HL-60 (cell line): Measurements from ENCODE around the gene MAP3K4.

Experiments
- DNase-seq, 2 experiments: peaks; one replicate each; pipeline ENCODE4 v3.0.0-alpha.2; 2010 to 2020; ENCODE audit warnings: low read depth in 1 of 2, low spot score in 1 of 2
- H3K27ac ChIP-seq: fragments of 250-450 bp; sonication (Bioruptor Pico); replicated peaks from 2 replicates; pipeline ENCODE4 v1.5.1; 2020; ENCODE audit warnings: mild to moderate bottlenecking, moderate library complexity
- H3K27me3 ChIP-seq: fragments of 250-450 bp; sonication (Bioruptor Pico); 2 replicates; pipeline ENCODE4 v1.5.1; 2021; ENCODE audit warnings: mild to moderate bottlenecking, moderate library complexity; ENCODE audit not compliant: insufficient read depth, poor library complexity, severe bottlenecking
- H3K4me3 ChIP-seq: replicated peaks from 2 replicates; pipeline ENCODE4 v1.5.1; 2011; ENCODE audit warnings: mild to moderate bottlenecking, control low read depth, low read length; ENCODE audit not compliant: insufficient read depth
- GABPA ChIP-seq: IDR thresholded peaks from 2 replicates; pipeline ENCODE4 v1.6.1; 2012; ENCODE audit warnings: low read depth
- POLR2AphosphoS5 ChIP-seq: IDR thresholded peaks from 2 replicates; pipeline ENCODE4 v1.6.1; 2012; ENCODE audit warnings: low read depth
- SPI1 ChIP-seq: IDR thresholded peaks from 2 replicates; pipeline ENCODE4 v1.6.1; 2012; ENCODE audit warnings: low read depth, mild to moderate bottlenecking, borderline replicate concordance
- TF ChIP-seq, protein P1 (sequence below): IDR thresholded peaks from one replicate; pipeline ENCODE4 v1.5.1; 2011; ENCODE audit warnings: low read length, control low read depth, inconsistent platforms; ENCODE audit not compliant: insufficient read depth
- TF ChIP-seq, protein P2 (sequence below): IDR thresholded peaks from 2 replicates; pipeline ENCODE4 v1.6.1; 2012; ENCODE audit warnings: low read depth; ENCODE audit not compliant: insufficient replicate concordance

The MAP3K4 gene

DNA sequence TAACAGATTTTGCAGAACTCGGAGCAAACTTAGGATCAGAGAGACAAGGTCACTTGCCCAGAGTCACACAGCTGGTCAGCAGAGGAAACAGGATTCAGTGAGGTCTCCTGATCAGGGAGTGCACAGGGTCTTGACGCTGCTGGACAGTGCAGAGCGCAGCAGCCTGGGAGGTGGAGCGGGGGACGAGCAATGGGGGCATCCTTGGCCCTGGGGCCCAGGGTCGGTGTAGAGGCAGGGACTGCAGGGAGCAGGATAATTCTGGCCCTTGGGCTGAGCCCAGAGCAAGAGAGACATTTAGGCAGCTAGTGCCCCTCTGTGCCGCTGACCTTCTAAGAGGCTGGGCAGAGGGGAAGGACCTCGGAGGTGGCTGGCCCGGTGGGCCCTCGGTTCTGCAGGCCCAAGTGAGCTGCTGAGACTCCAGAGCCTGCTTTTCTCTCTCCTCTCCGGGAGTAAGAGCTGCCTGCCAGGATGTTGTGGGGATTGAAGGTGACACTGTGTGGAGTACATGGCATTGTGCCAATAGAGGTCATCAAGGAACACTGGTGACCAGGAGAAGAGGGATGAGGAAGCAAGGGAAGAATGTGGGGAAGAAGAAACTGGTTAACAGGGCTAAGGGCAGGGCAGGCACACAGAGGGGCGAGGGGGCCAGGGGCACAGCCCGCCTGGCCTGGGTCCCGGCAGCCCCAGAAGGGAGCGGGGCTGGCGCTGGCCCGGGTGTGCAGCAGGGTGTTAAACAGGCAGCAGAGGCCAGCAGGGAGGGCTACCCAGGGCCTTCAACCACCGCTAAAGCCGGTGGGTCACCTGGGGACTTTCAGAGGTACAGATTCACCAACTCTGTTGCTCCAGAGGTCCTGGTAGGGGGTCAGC is 160.3 kb downstream of the MAP3K4 start:
- Histone ChIP-seq H3K27ac (no peak overlapping the region), H3K4me3 (no peak overlapping the region), H3K27me3 (no peaks in the 10 kb centered on the region)
- no peak for TF ChIP-seq SPI1
- no peak for TF ChIP-seq GABPA
- TF ChIP-seq POLR2AphosphoS5 = no peak
- TF ChIP-seq, protein P1, sequence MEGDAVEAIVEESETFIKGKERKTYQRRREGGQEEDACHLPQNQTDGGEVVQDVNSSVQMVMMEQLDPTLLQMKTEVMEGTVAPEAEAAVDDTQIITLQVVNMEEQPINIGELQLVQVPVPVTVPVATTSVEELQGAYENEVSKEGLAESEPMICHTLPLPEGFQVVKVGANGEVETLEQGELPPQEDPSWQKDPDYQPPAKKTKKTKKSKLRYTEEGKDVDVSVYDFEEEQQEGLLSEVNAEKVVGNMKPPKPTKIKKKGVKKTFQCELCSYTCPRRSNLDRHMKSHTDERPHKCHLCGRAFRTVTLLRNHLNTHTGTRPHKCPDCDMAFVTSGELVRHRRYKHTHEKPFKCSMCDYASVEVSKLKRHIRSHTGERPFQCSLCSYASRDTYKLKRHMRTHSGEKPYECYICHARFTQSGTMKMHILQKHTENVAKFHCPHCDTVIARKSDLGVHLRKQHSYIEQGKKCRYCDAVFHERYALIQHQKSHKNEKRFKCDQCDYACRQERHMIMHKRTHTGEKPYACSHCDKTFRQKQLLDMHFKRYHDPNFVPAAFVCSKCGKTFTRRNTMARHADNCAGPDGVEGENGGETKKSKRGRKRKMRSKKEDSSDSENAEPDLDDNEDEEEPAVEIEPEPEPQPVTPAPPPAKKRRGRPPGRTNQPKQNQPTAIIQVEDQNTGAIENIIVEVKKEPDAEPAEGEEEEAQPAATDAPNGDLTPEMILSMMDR = no peak
- TF ChIP-seq, protein P2, sequence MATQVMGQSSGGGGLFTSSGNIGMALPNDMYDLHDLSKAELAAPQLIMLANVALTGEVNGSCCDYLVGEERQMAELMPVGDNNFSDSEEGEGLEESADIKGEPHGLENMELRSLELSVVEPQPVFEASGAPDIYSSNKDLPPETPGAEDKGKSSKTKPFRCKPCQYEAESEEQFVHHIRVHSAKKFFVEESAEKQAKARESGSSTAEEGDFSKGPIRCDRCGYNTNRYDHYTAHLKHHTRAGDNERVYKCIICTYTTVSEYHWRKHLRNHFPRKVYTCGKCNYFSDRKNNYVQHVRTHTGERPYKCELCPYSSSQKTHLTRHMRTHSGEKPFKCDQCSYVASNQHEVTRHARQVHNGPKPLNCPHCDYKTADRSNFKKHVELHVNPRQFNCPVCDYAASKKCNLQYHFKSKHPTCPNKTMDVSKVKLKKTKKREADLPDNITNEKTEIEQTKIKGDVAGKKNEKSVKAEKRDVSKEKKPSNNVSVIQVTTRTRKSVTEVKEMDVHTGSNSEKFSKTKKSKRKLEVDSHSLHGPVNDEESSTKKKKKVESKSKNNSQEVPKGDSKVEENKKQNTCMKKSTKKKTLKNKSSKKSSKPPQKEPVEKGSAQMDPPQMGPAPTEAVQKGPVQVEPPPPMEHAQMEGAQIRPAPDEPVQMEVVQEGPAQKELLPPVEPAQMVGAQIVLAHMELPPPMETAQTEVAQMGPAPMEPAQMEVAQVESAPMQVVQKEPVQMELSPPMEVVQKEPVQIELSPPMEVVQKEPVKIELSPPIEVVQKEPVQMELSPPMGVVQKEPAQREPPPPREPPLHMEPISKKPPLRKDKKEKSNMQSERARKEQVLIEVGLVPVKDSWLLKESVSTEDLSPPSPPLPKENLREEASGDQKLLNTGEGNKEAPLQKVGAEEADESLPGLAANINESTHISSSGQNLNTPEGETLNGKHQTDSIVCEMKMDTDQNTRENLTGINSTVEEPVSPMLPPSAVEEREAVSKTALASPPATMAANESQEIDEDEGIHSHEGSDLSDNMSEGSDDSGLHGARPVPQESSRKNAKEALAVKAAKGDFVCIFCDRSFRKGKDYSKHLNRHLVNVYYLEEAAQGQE = no peak
- no peak for DNase-seq

DNA sequence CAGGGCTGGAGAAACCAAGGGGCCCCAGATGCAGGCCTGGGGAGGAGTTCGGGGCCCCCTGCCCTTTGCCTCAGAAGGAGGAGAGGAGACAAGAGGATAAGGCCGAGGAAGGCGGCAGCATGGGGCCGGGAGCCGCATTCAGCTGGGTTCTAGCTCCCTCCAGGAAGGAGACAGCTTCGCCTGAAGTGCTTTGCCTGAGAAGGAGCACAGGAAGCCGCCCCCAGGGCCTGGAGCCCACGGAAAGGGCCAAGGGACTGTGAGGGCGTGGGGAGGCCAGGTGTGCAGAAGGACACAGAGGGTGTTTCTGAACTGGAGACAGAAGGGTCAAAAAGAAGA is 160.9 kb downstream of the MAP3K4 start:
- no peak overlapping the region for H3K4me3 ChIP-seq
- H3K27me3 ChIP-seq = no peaks in the 10 kb centered on the region
- no peak overlapping the region for H3K27ac ChIP-seq
- TF ChIP-seq GABPA = no peak
- TF ChIP-seq POLR2AphosphoS5 = no peak
- TF ChIP-seq, protein P2 = no peak
- TF ChIP-seq, protein P1 = no peak
- no peak for TF ChIP-seq SPI1
- DNase-seq = no peak

DNA sequence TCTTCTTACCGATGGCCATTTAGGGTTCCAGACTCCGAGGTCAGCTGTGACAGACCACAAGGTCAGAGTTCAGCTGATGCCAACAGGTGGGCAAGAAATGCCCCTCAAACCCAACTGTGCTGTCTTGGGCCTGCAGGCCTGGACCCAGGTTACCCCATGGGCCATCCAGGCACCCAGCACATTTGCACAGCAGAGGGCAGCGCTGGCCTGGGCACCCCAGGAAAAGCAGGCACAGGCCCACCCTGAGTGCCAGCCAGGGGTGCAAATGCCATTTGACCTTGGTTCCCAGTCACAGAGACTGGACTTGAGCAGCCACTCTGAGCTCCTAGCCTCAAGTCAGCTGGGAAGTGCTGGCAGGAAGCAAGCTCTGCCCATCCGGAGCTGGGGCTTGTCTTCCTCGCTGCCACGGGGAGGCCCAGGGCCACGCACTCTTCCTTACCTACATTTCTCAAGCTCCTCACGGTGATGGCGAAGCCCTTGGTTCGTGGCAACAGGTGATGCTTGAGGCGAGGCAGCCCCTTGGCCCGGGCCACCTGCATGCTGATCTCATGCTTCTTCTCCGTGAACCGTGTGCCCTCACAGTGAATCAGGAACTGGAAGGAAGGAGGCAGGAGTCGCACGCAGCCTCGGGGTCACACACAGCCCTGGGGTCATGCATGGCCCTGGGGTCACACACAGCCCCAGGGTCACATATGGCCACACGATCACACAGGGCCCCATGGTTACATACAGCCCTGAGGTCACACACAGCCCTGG is 161.5 kb downstream of the MAP3K4 start:
- no peak for DNase-seq
- TF ChIP-seq POLR2AphosphoS5 = no peak
- no peak overlapping the region for H3K4me3 ChIP-seq
- H3K27ac ChIP-seq = no peak overlapping the region
- H3K27me3 ChIP-seq = no peaks in the 10 kb centered on the region

DNA sequence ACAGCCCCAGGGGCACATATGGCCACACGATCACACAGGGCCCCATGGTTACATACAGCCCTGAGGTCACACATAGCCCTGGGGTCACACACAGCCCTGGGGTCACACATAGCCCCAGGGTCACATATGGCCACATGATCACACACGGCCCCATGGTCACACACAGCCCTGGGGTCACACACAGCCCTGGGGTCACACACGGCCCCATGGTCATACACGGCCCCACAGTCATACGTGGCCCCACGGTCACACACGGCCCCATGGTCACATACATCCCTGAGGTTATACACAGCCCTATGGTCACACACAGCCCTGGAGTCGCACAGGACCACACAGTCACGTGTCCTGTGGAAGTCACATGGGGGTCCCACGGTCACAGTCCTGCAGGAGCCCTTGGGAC is 162.2 kb downstream of the MAP3K4 start:
- Histone ChIP-seq H3K27ac (no peak overlapping the region), H3K27me3 (no peaks in the 10 kb centered on the region), H3K4me3 (no peak overlapping the region)
- TF ChIP-seq, protein P2 = no peak
- no peak for TF ChIP-seq POLR2AphosphoS5
- TF ChIP-seq SPI1 = no peak
- no peak for DNase-seq
